Right atrium auricular region (tissue), 2 donors: ENCODE results near the gene MKRN1. TPM values are rescaled to one million over a fixed set of nuclear protein-coding genes. Genes with fewer than 3 reads are reported as not detected.

Experiments used
- DNase-seq: peaks from one replicate; pipeline ENCODE4 v3.0.0-alpha.2; 2019; ENCODE audit warnings: low spot score
- H3K27ac ChIP-seq, 2 donors: fragments of 200-600 bp; sonication (generic); 1 replicate in 1 of 2; 2 replicates in 1 of 2; pipeline ENCODE4 v1.5.1; 2016 to 2019
- H3K27me3 ChIP-seq, 2 donors: fragments of 200-600 bp; sonication (generic); one replicate each; pipeline versions ENCODE4 v1.5.1 to v1.6.0; 2017 to 2019
- H3K36me3 ChIP-seq: fragments of 200-600 bp; sonication (generic); one replicate; pipeline ENCODE4 v1.5.1; 2016
- H3K4me1 ChIP-seq, 2 donors: fragments of 200-600 bp; sonication (generic); one replicate each; pipeline versions ENCODE4 v1.5.1 to v1.6.0; 2017 to 2019
- H3K4me3 ChIP-seq, 2 donors: fragments of 200-600 bp; sonication (generic); 1 replicate in 1 of 2; 2 replicates in 1 of 2; pipeline ENCODE4 v1.5.1; 2017 to 2019; ENCODE audit warnings: mild to moderate bottlenecking in 1 of 2, moderate library complexity in 1 of 2
- H3K9me3 ChIP-seq, 2 donors: fragments of 200-600 bp; sonication (generic); one replicate each; pipeline ENCODE4 v1.5.1; 2019
- CTCF ChIP-seq, 2 donors: fragments of 200-600 bp; sonication (generic); IDR thresholded peaks; one replicate each; pipeline ENCODE4 v1.5.1; 2019; ENCODE audit warnings: antibody characterized with exemption in 2 of 2
- total RNA-seq, 2 donors: library from RNA; depleted of rRNA; stranded (reverse); fragments of >200 nt; gene quantifications; one replicate each; pipeline ENCODE4 v1.1.0, GENCODE V29; 2016

The MKRN1 gene
- total RNA-seq, 2 donors from 2014 or later, result 65.9 to 67.2 TPM

GRCh38 chr7:140489026-140489359 is 9.7 kb upstream of the MKRN1 start:
- Histone ChIP-seq H3K27me3 (no peaks in the 10 kb centered on the region), H3K4me3 (no peak overlapping the region), H3K36me3 (no peaks in the 10 kb centered on the region), H3K4me1 (no peaks in the 10 kb centered on the region), H3K9me3 (no peaks in the 10 kb centered on the region), H3K27ac (no peak overlapping the region)
- DNase-seq, result no peak
- TF ChIP-seq CTCF (IDR thresholded peaks at IDR 0.05), result no peak

GRCh38 chr7:140485500-140486265 is 6.4 kb upstream of the MKRN1 start:
- DNase-seq, result no peak
- H3K9me3 ChIP-seq, result no peaks in the 10 kb centered on the region
- no peak overlapping the region for H3K4me3 ChIP-seq
- no peak overlapping the region for H3K27ac ChIP-seq
- no peaks in the 10 kb centered on the region for H3K4me1 ChIP-seq
- no peaks in the 10 kb centered on the region for H3K27me3 ChIP-seq
- H3K36me3 ChIP-seq, result no peaks in the 10 kb centered on the region
- no peak for TF ChIP-seq CTCF (IDR thresholded peaks at IDR 0.05)

- TF ChIP-seq CTCF (IDR thresholded peaks at IDR 0.05), result no peak
- no peak overlapping the region for H3K27ac ChIP-seq
- no peak for DNase-seq
- no peak overlapping the region for H3K4me3 ChIP-seq
- H3K27me3 ChIP-seq, result no peaks in the 10 kb centered on the region
- H3K4me1 ChIP-seq, result peaks cover 0 to under 1% of the 10 kb centered on the region in 2 donors
- H3K9me3 ChIP-seq, result no peaks in the 10 kb centered on the region
- no peaks in the 10 kb centered on the region for H3K36me3 ChIP-seq
These were observed 5.7 kb upstream of the MKRN1 start for GRCh38 chr7:140484951-140485499.

- H3K36me3 ChIP-seq, result no peaks in the 10 kb centered on the region
- no peak for TF ChIP-seq CTCF (IDR thresholded peaks at IDR 0.05)
These were observed 5.2 kb upstream of the MKRN1 start for GRCh38 chr7:140484479-140484878.

GRCh38 chr7:140479739-140480084 is 407 bp upstream of the MKRN1 start:
- Histone ChIP-seq H3K27me3 (no peaks in the 10 kb centered on the region), H3K9me3 (no peaks in the 10 kb centered on the region), H3K27ac (peak overlapping the region; percentile 80 to 90), H3K4me3 (peak overlapping the region; percentile 87 to 94), H3K36me3 (no peaks in the 10 kb centered on the region), H3K4me1 (peaks cover 0 to 25% of the 10 kb centered on the region in 2 donors)
- no peak for DNase-seq
- no peak for TF ChIP-seq CTCF (IDR thresholded peaks at IDR 0.05)

More at GRCh38 chr7:140484479-140484878, 5.2 kb upstream of the MKRN1 start:
- Histone ChIP-seq H3K4me3 (no peak overlapping the region), H3K27me3 (no peaks in the 10 kb centered on the region), H3K9me3 (no peaks in the 10 kb centered on the region), H3K27ac (no peak overlapping the region), H3K4me1 (peaks cover 0 to 6% of the 10 kb centered on the region in 2 donors)
- no peak for DNase-seq
